Retina (tissue), 1 donor: ENCODE data around the gene ALOX5AP.
A peak's percentile ranks its signal among the peaks of the same experiment; 100 is the strongest.

Experiments
- DNase-seq: peaks from one replicate; pipeline ENCODE4 v3.0.0-alpha.2; 2016

ALOX5AP gene

GRCh38 chr13:30714629-30715371 lies 20.5 kb upstream of the ALOX5AP start:
- DNase-seq, result no peak

DNA sequence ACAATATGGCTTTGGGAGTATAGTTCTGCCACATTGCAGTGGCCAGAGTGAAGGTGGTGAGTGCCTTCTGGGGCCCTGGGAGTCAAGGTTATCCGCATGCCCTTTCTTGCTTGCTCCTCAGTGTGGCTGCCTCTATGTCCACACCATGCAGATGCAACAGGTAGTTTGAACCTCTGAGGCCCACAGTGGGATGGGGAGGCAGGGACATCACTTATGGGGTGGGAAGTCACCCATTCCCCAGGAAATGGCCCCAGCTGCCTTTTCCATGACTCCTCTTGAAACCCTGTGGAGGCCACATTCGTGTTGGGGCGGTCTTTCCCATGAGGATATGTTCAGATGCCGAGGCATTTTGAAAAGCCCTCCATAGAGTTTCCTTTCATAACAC lies 20.0 kb upstream of the ALOX5AP start:
- DNase-seq, result no peak

- no peak for DNase-seq
Measured at GRCh38 chr13:30715837-30716236, 19.5 kb upstream of the ALOX5AP start.

DNA sequence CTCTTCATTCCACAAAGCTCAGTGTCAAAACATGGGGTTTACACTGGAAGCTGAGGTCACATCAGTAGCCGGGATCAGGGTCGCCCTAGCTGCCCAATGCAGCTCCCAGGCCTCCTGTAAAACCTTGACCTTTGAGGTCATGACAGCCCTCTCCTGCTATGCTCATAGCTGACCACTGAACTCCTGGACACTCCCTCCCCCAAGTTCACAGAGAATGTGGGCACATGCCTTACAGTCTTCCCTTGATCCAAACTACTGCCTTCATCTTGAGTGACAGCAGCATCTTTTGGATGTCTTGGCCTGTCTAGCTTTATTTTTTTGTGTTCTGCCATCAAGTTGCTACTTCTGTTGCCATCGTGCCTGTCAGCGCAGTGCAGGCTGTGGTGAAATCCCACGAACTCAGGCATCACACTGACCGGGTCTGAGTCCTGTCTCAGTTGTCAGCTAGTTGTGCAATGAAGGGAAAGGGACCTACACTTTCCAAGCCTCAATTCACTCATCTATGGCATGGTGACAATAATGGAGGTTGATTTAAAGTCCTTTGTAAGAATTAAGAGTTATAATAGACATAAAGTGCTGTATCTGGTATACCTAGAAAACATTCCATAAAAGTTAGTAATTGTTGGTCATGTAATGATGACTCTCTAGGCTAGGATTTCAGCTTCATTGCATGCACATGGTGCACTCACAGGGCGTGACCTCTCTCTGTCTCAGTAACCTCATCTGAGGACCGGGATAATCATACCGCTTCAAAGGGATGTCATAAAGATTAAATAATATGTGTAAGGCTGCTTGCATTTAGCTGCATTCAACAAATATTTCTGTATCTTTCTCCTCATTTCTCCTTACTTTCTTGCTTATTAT lies 16.4 kb upstream of the ALOX5AP start:
- DNase-seq, result no peak

DNA sequence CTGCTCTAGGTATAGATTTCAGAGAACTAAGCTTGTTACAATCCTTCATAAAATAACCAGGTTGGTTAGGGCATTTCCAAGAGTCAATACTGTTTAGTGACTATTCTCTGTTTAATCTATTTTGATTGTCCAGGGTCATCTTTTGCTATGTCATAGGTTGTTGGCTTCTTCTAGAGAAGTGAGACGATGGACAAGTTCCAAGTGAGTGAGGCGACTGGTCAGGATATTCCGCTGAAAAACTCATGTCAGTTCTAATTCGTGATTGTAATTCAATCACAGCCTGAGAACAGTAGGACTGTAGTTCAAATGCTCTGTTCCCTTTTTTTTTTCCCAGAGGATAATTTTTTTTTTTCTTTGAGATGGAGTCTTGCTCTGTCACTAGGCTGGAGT lies 15.8 kb upstream of the ALOX5AP start:
- DNase-seq, result no peak

- no peak for DNase-seq
Measured at GRCh38 chr13:30720172-30720869, 15.0 kb upstream of the ALOX5AP start.

GRCh38 chr13:30721936-30722335 lies 13.4 kb upstream of the ALOX5AP start:
- DNase-seq, result no peak

DNA sequence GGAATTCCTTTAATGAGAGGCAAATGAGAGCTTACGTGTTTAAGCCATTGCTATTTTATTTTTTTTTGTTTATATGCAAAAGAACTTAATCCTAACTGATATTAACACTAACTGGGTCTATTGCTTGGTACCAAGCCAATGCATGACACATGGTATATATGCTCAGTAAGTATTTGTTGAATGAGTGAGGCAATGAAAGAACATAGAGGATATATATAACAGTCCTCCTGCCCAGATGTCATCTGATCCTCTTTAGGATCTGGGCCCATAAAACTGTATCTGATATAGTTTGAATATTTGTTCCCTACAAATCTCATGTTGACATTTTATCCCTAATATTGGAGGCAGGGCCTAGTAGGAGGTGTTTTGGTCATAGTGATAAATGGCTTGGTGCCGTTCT lies 13.0 kb upstream of the ALOX5AP start:
- no peak for DNase-seq

DNA sequence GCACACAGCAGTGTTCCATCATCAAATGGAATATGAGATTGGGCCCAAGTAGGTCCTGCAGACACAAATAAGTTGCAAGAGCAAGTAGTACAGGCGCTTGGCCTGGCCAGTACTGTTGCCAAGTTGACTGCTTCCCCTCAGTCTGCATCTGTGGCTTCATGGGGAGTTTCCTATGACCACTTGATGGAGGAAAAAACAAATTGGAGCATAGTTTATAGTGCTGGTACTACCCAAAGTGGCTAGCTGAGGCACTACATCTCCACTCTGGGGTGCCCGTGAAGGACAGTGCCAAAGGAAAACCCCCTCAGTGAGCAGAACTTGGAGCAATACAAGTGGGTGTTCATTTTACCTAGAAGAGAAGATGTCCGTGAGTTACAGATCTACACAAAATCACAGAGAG lies 10.6 kb upstream of the ALOX5AP start:
- DNase-seq, result no peak

DNA sequence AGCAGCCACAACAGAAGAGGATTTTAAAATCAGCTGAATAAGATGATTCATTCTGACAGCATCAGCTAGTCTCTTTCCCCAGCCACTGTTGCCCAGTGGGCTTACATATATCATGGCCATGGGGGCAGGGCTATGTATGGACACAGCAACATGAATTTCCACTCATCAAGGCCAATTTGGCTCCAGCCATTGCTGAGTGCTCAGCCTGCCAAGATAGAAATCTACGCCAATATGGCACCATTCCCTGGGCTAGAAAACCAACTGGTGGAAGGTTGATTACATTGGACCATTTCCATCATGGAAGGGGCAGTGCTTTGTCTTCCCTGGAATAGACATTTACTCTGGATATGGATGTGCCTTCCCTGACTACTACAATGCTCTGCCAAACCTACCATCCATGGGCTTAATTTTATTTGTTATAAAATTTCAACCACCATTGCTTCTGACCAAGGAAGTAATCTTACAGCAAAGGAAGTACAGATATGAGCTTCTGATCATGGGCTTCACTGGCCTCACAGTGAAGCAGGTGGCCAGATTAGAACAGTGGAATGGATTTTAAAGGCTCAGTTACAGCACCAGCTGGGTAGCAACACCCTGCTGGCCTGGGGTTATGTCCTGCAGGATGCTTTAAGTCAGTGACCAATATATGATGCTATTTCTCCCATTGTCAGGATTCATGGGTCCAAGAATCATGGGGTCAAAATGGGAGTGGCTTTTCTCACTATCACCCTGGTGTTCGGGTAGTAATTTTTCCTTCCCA lies 9.8 kb upstream of the ALOX5AP start:
- DNase-seq, result no peak

GRCh38 chr13:30726192-30726591 lies 9.2 kb upstream of the ALOX5AP start:
- no peak for DNase-seq

GRCh38 chr13:30727491-30728355 lies 7.6 kb upstream of the ALOX5AP start:
- DNase-seq, result no peak

- DNase-seq, result no peak
Measured at GRCh38 chr13:30729801-30730200, 5.5 kb upstream of the ALOX5AP start.

- DNase-seq, result peak; percentile 83
Measured at GRCh38 chr13:30730526-30730925, 4.8 kb upstream of the ALOX5AP start.

DNA sequence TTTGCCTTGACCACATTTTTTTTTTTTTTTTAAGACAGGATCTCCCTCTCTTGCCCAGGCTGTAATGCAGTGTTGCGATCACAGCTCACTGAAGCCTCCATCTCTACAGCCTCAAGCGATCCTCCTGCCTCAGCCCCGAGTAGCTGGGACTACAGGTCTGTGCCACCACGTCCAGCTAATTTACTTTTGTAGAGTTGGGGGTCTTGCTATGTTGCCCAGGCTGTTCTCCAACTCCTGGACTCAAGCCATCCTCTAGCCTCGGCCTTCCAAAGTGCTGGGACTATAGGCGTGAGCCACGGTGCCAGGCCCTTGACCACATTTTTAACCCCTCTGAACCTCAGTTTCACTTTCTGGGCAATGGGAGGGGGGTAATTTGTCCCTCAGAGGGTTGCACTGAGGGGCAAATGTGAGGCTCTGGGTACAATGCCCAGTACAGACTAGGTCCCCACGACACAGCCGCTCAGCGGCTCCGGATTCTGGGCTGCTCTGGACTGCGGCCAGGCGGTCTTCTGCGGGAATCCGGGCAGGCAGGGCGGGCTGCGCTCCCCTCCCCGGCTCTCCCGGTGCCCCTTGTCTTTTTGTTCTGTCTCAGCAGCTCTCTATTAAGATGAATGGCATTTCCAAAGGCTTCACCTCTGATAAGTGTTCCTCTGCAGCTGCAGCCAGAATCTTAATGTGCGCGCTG lies 3.8 kb upstream of the ALOX5AP start:
- DNase-seq, result no peak

DNA sequence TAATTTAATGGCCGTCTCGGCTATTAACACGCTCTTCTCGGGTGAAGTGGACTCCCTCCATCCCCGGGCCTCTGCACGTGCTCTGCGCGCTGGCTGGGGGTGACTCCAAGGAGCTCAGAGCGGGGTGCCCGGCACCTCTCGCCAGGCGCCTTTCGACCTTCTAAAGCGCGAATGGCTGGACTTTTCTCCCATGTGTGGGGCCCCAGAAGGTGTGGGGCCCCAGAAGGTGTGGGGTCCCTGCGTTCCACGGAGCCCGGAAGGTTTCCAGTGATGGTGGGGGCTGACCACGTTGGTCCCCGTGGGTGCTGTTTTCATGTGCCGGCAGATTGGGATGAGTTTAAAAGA lies 3.3 kb upstream of the ALOX5AP start:
- no peak for DNase-seq

DNA sequence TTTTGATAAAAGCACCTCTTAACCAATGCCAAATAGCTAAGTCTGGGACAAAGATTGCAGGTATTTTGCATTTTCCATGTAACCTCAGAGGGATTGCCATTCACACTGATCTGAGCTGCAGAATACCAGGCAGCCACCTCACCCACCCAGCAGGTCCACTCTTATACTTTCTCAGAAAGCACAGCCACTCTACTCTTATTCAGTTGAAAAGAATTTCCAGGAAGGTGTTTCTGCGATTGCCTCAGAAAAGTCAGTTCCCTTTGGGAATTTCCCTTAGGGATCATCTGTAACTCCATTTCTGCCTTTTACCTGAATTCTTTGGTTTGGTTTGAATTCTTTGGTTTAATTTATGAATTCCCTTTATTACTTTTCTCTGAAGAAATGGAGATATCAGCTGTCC lies 904 bp upstream of the ALOX5AP start:
- no peak for DNase-seq

GRCh38 chr13:30735872-30736175 lies 481 bp downstream of the ALOX5AP start:
- DNase-seq, result no peak

DNA sequence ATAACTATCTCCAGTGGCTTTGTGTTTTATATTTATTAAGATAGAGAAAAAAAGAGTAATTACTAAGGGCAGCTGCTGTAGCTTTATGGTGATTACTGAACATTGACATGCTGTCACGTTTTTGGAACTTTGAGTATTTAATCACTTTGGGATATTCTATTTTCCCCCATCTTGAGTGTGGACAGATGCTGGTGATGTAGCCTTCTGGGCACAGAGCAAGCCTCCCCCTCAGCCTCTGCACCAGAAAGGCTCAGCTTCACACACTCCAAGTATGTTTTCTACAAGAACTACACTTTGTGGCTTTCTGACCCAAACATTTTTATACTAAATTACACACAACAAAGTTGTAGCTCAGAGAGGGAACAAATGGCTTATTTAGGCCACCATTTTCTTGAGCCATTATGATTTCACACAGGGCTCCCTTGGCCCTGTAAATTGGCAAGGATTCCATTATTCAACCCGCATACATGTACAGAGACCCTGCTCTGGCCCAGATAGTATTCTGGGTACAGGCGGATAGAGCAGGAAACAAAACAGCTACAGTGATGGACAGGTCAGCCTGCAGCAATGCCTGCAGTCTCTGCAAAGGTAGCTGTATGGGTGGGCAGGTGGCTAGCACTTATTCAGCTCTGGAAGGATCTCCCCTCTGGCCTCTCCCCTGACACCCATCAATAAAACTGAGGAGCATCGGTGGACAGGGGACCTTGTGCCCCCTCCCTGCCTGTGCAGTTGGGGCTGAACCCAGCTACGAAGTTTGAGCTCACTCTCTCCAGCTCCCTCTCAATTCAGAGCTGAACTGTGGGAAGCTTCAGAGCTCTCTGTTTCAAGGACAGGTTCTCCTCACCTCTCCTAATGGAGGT lies 1.3 kb downstream of the ALOX5AP start:
- no peak for DNase-seq

DNA sequence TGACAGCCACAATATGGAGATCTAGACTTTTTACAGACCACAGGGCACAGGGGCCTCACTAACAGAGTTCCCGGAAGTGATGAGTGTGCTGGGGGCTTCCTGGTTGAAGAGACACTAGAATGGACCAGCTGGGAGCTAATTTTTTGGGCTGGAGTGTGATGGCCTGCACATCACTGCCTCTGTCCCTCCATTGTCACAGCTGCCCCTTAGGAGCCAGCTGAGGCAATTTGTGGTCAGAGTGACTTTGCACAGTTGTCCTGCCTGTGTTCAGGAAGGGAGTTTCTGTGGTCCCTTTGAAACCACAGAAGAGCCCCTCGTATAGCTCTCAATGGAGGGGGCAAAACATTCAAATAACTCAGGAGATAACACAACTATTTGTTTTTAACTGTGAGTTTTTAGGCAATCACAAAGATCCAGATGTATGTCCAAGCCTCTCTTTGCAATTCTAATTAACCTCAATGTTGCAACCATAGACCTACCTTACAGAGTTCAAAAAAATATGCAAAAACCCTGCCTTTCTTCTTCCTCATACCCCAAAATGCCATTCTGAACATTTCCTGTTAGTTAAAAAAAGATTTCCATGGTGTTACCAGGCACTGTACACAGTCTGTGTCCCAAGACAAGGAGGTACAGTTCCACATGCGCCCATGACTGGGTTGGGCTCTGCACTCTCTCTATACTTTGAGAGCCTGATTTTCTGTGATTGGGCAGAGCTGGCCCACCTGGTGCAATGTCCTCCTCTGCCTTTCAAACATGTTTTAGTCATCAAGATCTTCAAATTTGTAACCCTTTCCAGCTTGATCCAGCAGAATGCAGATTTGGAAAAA lies 2.4 kb downstream of the ALOX5AP start:
- no peak for DNase-seq
